HL-60 (cell line): ENCODE results near the gene HOMER1.

Experiments used
- GABPA ChIP-seq: IDR thresholded peaks from 2 replicates; pipeline ENCODE4 v1.6.1; 2012; ENCODE audit warnings: low read depth
- TF ChIP-seq, protein P1 (sequence below): IDR thresholded peaks from one replicate; pipeline ENCODE4 v1.5.1; 2011; ENCODE audit warnings: low read length, control low read depth, inconsistent platforms; ENCODE audit not compliant: insufficient read depth

DNA sequence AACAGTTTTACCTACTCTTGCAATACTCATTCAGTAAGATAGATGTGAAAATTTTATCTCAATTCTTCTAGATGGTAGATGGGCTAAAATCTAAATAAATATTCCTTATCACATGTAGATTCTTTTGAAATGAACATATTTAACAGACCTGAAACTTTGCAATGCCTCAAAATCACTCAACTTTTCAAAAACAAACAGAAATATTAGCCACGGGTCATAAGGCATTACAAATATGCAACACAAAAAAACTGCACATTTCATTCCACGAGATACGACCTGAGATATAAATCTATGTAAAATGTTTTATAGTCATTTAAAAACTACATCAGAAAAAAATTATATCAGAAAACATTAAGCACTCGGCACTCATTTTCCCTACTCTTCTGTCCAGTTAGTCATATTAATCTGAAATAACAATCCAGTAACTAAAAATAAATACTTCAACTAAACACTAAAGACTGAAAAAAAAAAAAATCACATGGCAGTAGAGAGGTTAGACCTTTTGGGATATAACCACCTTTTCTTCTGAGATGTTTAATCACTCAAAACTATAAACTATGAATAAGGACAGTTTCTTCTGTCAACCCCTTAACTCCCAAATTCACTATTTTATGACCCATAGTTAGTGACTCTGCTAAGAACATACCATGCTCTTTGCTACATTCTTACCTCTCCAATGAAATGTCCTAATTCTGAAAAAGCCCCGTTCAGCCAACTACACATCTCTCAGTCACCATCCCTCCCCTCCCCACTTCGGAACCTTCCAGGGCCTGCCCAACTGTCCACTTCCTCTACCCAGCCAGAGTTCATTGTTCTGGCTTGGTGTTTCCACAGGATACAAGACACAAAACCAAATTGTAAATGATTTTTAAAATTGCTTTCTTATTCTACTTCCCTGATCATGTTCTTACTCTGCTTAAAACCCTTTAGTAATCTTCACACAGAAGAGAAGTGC, 6.4 kb downstream of the HOMER1 start:
- TF ChIP-seq, protein P1, sequence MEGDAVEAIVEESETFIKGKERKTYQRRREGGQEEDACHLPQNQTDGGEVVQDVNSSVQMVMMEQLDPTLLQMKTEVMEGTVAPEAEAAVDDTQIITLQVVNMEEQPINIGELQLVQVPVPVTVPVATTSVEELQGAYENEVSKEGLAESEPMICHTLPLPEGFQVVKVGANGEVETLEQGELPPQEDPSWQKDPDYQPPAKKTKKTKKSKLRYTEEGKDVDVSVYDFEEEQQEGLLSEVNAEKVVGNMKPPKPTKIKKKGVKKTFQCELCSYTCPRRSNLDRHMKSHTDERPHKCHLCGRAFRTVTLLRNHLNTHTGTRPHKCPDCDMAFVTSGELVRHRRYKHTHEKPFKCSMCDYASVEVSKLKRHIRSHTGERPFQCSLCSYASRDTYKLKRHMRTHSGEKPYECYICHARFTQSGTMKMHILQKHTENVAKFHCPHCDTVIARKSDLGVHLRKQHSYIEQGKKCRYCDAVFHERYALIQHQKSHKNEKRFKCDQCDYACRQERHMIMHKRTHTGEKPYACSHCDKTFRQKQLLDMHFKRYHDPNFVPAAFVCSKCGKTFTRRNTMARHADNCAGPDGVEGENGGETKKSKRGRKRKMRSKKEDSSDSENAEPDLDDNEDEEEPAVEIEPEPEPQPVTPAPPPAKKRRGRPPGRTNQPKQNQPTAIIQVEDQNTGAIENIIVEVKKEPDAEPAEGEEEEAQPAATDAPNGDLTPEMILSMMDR, result no peak
- no peak for TF ChIP-seq GABPA
